Ramos (cell line): ENCODE results near the gene PLA2G5.

Source experiments
- in situ Hi-C: fragments of 300-500 bp; cut with MboI; formaldehyde crosslinking; loops from one replicate; pipeline ENCODE4 v1.14.3; 2022; ENCODE audit warnings: low sequenced_read_pairs; ENCODE audit not compliant: unreplicated experiment

The PLA2G5 gene

GRCh38 chr1:20086800-20087199 lies 16.8 kb downstream of the PLA2G5 start:
- in situ Hi-C loops: no loop called here

GRCh38 chr1:20087668-20088067 lies 17.7 kb downstream of the PLA2G5 start:
- in situ Hi-C loops: no loop called here

DNA sequence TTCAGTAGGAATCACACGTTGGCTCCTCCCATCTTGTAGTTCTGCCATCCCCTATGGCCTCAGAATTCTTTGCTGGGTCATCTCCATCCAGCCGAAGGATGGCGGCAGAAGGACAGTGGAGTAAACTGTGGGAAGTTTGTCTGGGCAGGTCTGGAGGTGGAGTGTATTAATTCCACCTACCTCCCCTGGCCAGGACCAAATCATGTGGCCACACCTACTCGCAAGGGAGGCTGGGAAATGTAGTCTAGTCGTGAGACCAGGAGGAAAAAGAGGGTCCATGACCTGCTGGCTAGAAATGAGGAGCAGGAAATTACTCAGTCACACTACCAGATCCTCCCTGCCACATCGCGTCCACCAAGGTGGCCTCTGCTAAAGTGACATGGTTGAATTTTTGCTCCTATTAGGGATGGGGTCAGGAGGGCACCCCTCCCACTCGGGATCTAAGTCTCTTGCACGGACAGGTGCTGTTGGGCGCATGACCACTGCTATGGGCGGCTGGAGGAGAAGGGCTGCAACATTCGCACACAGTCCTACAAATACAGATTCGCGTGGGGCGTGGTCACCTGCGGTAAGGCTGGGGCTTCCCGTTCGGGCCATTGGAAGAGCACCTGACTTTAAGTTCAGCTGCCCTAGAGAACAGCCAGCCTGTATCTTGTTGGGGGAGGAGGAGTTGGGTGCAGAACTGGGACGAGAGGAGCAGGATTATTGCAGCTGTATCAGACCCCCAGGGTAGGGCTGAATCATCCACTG lies 19.5 kb downstream of the PLA2G5 start:
- in situ Hi-C loops: no loop called here

- in situ Hi-C loops: no loop called here
Measured at GRCh38 chr1:20090119-20090518, 20.1 kb downstream of the PLA2G5 start.

DNA sequence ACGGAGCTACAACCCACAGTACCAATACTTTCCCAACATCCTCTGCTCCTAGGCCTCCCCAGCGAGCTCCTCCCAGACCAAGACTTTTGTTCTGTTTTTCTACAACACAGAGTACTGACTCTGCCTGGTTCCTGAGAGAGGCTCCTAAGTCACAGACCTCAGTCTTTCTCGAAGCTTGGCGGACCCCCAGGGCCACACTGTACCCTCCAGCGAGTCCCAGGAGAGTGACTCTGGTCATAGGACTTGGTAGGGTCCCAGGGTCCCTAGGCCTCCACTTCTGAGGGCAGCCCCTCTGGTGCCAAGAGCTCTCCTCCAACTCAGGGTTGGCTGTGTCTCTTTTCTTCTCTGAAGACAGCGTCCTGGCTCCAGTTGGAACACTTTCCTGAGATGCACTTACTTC lies 20.6 kb downstream of the PLA2G5 start:
- in situ Hi-C loops: no loop called here

DNA sequence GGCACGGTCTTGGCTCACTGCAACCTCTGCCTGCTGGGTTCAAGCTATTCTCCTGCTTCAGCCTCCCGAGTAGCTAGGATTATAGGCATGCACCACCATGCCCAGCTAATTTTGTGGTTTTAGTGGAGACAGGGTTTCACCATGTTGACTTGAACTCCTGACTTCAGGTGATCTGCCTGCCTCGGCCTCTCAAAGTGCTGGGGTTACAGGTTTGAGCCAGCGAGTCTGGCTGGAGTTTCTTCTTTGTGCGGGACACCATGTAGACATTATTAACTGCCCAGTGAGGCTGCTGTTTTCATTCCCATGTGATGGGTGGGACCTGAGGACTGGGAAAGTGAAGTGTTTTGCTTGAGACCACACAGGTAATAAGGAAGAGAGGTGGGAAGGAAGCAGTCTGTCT lies 23.3 kb downstream of the PLA2G5 start:
- in situ Hi-C loops: no loop called here

- in situ Hi-C loops: no loop called here
Measured at GRCh38 chr1:20093940-20094391, 24.0 kb downstream of the PLA2G5 start.

DNA sequence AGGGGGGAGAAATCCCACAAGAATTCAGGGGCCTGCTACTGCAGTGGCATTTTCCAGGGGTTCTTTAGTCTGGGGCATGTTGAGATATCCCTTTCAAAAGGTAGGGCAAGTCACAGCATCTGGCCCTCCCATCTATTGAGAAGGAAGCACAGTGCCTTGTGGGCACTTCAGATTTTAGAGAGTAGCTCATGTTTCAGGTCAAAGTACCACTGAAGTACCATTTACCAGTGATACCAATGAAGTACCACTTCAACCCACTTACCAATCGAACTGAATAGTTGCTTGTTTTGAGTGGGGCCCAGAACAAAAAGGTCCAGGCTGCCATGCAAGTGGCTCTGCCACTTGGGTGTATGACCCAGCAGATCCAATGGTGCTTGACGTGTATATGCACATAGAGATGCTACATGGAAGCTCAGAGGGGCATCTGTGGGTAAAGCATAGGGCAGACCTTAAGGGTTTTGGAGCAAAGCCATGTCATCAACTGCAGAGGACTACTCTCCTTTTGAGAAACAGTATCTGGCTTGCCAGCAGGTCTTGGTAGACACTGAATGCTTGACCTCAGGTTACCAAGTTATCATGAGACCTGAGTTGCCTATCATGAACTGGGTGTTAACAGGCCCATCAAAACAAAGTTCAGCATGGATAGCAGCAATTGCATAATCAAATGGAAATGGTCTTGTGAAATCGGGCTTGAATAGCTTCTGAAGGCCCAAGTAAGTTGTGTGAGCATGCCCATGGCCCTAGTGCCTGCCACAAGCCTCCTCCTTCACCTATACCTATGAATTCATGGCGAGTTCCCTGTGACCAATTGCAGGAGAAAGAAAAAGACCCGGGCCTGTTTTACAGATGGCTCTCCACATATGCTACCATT lies 25.8 kb downstream of the PLA2G5 start:
- in situ Hi-C loops: no loop called here

GRCh38 chr1:20096840-20097447 lies 26.9 kb downstream of the PLA2G5 start:
- in situ Hi-C loops: no loop called here

DNA sequence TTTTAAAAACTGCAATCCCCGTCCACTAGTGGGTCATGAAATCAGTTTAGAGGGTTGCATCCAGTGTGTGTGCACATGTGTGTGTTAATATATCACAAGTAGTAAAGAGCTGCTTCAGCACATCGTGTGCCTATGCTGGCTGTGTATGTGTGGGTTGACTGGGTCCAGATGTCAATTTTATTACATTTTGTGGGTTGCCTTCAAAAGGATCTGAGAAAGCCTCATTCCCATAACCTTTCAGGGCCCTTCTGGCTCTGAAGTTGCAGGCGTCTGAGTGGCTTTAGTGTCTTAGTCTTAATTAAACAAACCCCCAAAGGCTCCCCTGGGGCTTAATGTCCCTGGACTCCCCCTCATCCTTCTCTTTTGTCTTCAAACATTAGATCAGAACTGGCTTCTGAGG lies 29.5 kb downstream of the PLA2G5 start:
- in situ Hi-C loops: no loop called here

DNA sequence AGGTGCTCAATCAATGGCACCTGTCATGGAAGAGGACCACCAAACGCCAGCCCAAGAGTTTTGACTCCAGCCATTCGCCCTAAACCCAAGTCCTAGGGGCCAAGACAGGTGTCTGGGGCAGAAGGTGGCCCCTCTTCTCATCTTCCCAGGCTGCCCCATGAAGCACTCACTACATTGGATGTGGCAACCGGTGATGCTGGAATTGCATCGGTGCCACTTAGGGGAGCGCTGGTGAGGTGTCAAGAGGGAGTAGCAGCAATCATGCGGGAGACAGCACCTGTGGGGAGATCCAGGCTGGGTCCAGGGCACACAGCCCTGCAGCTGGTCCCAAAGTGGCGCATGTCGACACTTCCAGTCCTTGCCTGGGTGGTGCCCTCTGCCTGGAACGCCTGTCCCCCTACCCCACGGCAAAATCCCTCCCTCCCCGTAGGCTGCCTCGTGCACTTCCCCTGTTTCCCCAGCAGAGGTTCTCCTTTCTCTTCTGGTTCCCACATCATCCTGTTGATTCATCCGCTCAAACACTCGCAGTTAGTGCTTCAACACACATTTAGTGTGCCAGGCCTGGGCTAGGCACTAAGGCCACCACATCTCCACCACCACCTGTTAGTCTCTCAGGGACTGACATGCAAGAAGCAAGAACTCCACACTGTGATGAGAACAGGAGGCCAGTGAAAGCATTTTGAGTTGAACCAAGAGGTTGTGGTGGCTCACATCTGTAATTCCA lies 30.8 kb downstream of the PLA2G5 start:
- in situ Hi-C loops: no loop called here

DNA sequence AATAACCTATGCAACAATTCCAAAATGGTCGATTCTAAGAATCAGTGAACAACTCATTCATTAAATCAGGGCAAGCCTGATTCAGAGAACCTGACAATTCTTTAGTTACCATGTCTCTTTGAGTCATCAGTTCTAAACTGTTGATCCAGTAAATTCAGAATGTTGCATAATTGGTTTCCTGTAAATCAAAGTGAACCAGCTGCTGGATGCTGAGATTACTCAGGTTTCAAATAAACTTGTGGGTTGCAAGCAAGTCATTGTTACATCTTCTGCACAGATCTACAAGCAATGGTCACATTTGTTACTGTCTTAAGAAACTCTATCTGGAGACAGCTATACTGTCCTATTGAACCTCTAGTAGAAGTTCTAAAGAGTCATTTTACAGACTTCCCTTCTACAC lies 32.9 kb downstream of the PLA2G5 start:
- in situ Hi-C loops: no loop called here

GRCh38 chr1:20105856-20106255 lies 35.9 kb downstream of the PLA2G5 start:
- in situ Hi-C loops: no loop called here

GRCh38 chr1:20107351-20107750 lies 37.4 kb downstream of the PLA2G5 start:
- in situ Hi-C loops: no loop called here

GRCh38 chr1:20107796-20108195 lies 37.8 kb downstream of the PLA2G5 start:
- in situ Hi-C loops: no loop called here

GRCh38 chr1:20108366-20109123 lies 38.6 kb downstream of the PLA2G5 start:
- in situ Hi-C loops: no loop called here

GRCh38 chr1:20109223-20109856 lies 39.3 kb downstream of the PLA2G5 start:
- in situ Hi-C loops: no loop called here

GRCh38 chr1:20110679-20111078 lies 40.7 kb downstream of the PLA2G5 start:
- in situ Hi-C loops: no loop called here

- in situ Hi-C loops: no loop called here
Measured at GRCh38 chr1:20111452-20111851, 41.5 kb downstream of the PLA2G5 start.
